ENCODE measurements around the gene UBAC2.
"Not testable (repeated sequence)": the region's sequence is repeated elsewhere in the genome, so short reads cannot be mapped to it uniquely, and the experiment has no call there.

UBAC2 gene

DNA sequence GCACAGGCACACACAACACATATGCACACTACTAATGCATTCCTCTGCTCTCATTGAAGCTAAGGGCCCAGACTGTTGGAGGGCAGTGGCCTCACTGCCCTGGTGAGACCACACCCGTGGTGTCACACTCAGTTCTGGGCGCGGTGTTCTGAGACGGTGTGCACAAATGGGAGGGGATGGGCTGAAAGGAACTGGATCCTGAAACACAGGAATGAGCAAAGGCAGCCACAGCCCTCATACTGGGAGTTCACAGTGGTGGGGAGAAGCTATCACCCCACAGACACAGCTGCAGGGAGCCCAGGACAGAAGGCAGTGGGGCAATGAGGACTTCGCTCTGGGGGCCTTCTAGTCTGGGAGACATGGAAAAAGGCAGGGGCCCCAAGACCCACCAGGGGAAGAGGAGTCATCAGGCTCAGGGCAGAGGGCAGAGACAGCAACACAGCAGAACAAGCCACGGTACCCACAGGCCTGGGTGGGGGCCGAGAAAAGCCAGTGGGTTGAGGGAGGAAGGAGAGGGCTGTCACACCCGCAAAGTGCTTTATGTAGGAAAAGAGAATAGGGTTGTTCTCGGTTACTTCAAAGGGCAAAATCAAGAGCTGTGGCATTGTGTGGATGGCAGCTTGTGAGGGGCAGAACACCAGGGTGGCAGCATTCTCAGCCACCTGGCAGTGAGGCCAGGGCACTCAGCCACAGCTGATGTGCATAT lies 181.9 kb downstream of the UBAC2 start:
- no peak for DNase-seq

DNA sequence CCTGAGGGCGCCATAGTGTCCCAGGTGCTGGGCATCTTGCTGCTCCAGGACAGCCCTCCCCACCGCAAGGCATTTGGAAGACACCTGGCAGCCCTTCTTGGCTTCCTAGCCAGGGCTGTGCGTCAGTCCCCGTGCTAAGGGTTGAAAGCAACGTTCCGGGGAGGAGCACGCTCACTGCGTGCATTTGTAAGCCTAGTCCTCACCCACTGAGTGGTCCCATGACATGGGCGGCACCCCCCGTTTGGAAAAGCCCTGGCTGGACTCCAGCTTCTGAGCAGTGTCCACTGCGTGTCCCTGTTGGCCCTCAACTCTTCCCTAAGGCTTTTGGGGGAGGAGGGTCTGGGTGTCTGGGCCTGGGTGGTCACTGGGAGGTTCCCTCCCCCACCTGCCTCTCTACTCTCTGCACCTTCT lies 182.9 kb downstream of the UBAC2 start:
- DNase-seq, result no peak

DNA sequence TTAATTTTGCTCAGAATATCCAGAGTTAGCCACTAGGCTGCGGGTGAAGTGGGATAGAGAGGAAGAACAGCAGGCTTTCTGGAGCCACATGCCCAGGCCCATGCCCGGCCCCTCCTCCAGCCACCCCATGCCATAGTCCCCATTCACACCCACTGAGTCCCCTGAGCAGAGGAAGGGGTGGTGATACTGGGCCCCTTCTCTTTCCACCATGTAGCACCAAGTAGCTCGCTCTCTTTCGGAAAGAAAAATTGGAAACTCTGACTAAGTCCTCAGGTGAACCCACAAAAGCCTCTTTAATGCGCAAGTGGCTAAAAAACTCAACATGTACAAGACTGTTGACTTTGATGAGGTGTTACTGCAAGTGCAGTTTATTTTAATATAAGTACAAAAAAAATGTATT lies 183.3 kb downstream of the UBAC2 start:
- DNase-seq, result no peak

DNA sequence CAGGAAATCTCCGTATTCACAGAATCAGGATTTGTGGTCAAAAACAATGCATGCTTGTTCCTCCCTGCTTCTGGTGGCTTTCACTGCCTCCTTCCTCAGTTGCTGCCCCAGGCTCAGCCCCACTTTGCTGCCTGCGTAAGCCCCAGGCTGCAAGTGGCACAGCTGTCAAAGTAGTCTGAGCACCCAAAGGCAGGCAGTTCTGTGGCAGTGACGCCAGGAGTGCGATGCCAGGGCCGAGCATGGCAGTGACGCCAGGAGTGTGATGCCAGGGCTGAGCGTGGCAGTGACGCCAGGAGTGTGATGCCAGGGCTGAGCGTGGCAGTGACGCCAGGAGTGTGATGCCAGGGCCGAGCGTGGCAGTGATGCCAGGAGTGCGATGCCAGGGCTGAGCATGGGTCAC lies 183.8 kb downstream of the UBAC2 start:
- no peak for DNase-seq

DNA sequence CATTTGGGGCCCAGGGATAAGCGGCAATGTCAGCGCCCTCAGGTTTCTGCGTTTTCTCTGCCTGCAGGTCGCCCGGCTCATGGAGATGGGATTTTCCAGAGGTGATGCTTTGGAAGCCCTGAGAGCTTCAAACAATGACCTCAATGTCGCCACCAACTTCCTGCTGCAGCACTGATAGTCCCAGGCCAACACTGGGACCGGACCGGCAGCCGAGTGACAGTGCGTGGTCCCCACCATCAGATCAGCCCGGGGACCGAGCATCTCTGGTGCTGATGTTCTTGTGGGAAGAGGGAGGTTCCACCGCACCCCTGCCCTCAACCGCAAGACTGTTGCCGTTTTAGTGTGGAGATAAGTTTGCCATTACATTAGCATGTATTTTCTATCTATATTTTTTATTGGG lies 184.5 kb downstream of the UBAC2 start:
- no peak for DNase-seq

DNA sequence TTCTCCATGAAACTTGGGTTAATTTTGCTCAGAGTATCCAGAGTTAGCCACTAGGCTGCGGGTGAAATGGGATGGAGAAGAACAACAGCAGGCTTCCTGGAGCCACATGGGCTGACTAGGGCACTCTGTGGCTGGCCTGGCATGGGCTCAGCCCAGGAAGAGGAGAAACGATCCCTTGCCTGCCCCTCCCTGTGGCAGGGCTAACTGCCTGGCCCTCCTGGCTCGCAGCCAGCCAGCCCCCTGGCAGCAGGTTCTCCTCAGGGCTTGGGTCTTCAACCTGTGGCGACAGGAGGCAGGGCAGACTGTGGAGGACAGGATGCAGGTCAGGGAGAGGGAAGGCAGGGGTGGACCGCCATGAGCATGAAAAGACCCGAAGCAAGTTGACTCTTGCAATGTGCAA lies 185.3 kb downstream of the UBAC2 start:
- no peak for DNase-seq

DNA sequence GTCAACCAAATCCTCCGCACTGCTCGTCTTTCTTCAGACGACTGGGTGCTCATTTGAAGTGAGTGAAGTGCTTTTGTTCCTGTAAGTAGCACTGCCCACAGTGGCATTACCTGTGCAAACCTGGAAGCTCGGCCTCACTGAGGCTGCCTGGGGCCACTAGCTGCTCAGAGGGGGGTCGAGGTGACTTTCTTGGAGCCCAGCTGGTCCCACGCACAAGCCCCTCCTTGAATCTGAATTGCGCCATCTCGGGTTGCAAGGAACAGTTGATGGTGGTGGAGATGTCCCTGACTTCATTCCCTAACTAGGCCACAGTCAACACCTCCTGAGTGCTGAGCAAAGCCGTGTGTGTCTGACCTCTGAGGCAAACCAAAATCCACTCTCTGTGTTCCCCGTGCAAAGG lies 185.8 kb downstream of the UBAC2 start:
- no peak for DNase-seq

DNA sequence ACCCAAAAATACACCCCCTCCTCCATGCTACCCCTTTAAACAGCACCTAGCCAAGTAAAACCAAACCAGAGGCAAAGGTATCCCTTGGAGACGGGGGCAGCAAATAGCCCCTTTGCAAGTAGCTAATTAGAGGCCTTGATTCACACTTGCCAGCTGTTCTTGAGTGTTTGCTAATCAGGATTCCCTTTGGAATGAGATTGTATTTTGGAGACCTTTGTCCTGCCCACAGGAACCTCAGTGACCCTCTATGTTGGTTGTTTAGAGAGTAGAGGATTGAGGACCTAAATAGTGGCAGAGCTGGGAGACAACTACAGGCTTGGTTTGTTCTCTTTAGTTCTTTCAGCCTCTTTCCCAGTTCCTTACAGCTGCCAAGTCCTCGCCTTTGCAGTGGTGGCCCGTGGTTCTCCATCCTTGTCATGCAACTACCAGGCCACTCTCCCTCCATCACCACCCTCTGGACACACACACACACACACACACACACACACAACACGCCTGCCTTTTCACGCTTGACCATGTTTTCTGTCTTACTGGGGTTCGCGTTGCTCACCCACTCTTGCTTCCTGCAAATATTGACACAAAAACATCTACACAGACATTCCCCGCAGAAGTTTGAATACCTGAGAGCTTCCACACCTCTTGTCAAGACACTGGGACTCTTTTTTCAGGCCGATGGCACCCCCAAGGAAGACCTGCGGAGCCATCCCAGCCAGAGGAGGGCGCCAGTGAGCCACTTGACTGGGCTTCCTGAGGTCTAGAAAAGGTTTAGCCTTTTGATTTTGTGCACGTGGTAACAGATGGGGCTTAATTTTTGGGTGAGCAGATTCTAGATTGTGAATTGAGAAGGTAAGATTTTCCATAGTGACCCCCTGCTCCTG lies 186.5 kb downstream of the UBAC2 start:
- no peak for DNase-seq

DNA sequence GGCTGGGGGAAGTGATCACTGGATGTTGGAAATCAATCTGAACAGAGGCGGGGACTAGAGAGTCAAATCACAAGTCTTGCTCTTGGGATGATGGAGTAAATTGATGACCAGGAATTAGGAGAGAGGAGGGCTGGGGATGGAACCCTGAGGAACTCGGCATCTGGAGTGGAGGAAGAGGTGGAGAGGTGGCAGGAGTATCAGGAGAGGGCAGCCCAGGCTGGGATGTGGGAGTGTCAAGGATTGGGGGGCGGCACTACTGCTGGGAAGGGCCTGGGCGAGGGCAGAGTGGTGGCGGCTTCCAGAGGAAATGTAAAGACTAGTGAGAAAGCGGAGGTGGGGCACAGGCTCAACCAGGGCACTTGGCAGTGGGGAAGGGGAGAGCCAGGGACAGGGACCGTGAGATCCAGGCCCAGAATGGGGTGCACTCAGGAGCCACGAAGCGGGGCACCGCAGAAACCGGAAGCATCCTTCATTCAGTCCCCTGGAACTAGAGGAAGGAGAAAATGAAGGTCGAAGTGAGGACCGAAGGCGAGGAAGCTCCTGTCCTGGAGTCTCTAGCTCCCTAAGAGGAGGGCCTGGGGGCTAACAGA lies 187.8 kb downstream of the UBAC2 start:
- DNase-seq, result no peak

DNA sequence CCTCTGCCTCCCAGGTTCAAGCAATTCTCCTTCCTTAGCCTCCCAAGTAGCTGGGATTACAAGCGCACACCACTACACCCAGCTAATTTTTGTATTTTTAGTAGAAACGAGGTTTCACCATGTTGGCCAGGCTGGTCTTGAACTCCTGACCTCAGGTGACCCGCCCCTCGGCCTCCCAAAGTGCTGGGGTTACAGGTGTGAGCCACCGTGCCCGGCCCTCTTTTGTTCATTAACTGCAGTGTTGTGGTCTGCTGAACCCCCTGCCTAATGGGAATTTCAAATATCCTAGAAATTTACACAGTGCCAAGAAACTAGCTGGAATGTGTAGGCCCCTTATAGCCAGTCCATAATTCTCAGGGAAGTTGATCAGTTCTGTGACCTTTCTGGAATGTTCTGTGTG lies 188.4 kb downstream of the UBAC2 start:
- not testable (repeated sequence) for DNase-seq

DNA sequence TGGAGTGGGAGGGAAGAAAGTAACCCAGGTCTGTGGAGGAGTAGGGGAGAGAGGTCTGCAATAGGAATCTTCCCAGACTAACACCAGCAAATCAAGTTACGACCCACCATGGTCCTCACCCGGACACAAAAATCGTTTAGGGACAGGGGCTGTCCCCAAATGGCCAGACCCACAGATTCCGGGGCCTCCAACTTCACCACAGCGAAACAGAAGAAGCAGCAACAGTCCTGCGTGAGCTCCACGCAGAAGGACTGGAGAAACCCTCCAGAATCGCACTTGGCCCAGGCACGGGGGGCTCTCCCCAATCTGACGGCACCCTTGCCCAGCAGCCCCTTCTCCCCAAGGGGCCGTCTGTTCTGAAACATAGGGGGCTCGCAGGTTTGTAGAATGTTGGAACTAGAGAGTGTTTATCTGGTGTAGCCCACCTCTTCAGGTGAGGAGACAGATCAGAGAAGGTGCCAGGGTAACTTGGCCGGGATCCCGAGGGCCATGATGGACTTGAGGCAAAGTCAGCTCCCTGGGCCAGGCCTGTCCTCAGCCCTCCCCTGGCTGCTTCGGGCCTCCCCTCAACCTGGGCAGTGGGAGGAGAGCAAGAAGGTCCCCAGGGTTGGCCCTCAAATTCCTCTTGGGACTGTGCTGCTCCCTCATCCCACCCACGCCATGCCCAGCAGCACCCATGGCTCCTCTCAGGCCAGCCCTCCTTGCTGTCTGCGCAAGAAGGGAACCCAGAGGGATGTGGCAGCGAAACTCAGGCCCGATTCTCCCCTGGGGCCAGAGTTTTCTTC lies 189.1 kb downstream of the UBAC2 start:
- no peak for DNase-seq

DNA sequence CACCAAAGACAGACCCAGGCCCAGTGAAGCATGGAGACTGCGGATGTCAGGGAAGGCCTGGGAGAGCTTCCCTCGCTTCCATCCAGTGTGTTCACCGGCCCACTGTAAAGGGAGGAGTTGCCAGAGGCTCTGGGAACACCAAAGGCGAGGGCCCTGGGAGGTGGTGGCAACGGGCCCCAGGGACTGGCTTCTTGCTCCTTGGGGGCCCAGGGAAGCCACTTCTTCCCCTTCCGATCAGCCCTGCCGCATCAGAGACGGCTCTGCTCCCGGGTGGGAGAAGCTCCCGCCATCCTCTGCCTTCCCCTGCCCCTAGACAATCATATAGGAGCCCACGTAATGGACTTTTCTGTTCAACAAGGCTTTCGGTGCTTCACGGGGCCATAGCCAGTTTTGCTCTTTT lies 189.9 kb downstream of the UBAC2 start:
- no peak for DNase-seq

DNA sequence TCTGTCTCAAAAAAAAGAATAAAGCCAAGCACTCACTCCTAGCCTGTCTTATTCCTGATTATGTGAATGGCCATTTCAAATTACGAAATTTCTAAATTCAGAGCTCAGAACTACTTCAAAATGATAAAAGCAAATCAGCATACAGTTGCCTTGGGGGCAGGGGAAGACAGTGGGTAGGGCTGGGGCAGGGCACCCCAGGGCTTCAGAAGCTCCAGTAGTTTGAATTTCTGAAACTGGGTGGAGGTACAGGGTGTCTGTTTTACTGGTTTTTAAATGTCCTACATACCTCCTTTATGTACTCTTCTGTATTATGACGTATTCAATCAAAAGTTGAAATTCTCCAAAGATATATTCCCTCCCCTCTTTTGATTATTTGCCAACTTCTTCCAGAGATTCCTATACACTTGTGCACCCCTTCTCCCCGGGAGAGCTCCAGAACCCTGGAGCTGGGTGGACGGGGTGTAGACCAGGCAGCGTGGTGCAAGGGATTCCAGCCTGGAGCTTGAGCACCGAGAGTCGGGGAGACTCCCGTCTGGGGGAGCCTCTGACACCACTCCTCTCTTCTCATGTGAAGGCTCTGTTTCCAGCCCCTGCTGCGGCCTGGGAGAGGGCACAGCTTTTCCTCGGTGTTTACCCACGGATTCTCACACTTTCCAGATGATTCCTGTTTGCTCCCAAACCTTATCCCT lies 191.3 kb downstream of the UBAC2 start:
- no peak for DNase-seq

DNA sequence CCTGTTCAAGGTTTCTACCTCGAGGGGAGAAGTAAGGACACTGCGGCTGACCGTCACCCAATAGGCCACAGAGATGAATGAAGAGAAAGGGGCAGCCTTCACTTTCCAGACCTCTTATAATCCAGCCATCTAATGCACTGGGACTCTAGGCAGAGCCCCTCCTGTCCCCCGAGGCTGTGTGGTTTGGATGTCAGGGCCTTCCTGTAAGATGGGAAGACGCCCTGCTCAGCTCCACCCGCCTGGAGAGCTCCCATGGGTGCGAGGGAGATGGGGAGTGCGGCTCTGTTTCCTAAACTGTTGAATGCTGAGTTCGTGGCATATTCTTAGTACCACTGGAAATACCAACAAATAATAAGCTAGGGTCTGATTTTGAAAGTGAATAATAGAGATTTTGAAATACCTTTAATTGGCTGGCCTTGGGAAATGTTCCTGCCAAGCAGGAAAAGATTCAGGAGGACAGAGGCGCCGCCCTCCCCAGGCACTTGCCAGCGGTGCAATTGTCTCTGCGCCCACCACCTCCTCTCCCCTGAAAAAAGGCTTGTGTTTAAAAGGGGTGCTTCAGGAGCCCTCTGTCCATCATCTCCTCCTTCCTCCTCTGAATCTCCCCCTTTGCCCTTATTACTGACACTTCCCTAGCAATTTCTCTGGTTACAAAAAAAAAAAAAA lies 191.9 kb downstream of the UBAC2 start:
- no peak for DNase-seq

DNA sequence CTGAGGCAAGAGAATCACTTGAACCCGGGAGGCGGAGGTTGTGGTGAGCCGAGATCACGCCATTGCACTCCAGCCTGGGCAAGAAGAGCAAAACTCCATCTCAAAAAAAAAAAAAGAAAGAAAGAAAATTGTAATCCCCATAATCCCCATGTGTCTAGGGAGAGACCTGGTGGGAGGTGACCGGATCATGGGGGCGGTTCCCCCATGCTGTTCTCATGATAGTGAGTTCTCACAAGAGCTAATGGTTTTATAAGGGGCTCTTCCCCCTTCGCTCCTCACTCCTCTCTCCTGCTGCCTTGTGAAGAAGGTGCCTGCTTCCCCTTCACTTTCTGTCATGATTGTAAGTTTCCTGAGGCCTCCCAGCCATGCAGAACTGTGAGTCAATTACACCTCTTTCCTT lies 192.7 kb downstream of the UBAC2 start:
- DNase-seq, result not testable (repeated sequence)

DNA sequence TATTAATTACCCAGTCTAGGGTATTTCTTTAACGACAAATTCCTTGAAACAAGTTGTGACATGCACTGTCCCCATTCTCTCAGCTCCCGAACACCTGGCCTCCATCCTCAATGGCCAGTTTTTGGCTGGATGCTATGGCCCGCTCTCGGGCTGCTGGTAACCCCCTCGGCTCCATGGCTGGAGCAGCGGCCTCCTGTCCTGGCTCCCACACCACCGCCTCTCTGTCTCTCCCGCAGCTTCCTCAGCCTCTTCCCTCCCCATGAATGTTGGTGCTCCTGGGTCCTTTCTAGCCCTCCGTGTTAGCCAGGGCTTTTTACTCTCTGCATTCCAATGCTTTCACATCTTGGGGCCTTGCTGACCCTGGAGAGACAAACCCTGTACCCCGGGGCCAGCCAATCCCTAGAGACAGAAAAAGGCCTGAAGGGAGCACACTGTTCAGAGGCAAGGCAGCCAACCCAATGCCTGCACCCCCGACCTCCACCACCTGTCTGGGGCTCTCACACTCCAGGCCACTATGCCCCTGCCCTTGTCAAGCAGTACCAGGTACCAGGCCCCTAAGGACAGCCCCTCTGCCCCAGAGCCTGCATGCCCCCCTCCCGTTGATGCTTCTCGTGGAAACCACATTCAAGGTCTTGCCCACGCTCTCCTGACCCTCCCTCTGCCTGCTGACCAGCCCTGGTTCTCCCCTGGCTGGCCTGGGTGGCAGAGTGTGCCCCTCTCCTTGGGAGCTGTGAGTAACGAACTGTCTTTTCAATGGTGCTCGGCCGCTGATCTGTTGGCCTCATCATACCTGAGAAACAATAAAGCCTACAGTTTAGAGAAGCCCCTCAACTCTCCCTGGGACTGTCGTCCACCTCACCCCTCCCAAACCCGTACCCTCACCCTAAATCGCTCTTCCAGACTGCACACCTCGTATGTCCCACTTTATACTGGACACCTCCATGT lies 193.4 kb downstream of the UBAC2 start:
- no peak for DNase-seq

DNA sequence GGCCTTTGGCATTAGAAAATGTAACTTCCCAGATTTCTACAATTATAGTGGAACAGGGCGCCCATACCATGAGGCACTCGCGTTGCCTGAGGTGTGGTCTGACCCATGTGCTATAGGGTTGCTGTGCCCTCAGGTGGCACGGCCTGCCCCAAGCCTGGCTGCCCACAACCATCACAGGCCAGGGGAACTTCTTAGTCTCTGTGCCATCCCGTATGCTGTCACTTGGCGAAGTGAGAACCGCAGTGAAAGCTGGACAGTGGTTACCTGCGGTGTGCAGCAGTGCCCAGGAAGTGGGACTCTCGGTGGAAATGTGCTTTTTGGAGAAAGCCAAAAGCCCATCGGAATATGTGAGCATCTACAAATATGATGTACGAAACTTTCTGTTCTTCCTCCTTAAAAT lies 194.8 kb downstream of the UBAC2 start:
- no peak for DNase-seq

DNA sequence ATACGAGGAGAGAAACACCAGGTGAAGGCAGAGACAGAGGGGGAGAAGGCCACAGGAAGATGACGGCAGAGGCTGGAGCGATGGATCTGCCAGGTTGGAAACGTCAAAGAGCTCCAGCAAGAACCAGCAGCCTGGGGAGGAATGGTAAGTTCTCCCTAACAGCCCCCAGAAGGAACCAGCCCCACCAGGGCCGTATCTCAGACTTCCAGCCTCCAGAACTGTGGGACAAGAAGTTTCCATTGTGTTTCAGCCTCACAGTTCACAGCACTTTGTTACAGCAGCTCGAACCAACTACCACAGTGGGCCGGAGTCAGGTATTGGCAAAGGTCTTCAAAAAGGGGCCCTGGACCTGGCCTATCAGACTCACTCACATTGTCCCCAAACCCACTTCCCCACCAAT lies 195.8 kb downstream of the UBAC2 start:
- DNase-seq, result no peak

DNA sequence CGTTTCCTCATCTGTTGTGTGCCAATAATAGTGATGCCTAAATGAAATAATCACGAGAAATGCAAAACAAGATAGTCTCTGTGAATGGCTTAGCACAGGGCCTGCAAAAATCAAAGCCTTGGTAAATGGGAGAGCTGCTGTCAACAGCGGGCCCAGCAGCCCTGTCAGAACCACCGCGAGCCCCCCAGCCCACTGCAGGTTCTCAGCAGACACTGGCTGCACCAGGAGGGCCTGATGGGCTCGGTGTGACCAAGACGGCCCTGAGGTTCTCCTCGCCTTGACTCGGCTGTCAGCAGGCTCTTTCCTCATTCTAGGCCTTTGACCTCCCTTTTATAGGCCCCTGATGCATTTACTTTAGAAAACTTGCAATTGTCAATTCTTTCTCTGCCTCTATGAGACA lies 197.4 kb downstream of the UBAC2 start:
- no peak for DNase-seq

DNA sequence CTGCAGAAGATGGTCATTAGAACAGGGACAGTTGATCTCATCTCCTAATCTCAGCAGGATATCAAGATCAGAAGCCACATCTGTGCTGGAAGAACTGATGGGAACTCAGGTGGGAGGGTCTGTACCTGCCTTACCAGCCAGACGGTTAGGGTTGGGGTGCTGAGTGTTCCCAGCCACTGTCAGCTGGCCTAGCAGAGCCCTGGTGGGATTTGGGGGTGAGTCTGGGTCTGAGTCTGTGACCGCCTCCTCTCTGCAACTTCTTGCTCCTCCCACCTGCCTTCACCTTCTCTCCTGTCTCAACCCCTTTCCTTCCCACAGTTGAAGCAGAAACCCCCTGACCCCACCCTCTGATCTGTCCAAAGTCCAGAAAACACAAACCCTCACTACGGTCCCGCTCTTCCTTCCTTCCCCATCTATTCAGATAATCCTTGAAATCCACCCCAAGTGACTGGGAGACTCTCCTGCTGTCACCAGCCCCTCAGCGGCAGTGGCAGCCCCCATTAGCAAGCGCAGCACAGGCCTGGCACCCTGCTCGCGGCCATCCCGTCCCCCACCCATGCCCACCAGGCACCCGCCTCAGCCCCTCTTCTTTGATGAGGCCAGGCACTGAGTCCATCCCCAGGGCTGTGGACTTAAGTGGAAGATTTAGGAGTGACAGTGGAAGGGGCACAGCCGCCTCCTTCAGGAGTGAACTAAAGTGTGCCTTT lies 198.4 kb downstream of the UBAC2 start:
- DNase-seq, result no peak

Measured in kidney glomerular epithelial cell (primary cell).